RCC 7860 (cell line): ENCODE data around the gene LRRC2.
"Not testable (repeated sequence)": the region's sequence is repeated elsewhere in the genome, so short reads cannot be mapped to it uniquely, and the experiment has no call there.

Experiments
- DNase-seq: peaks from one replicate; pipeline ENCODE4 v3.0.0-alpha.2; 2015; ENCODE audit warnings: low spot score
- FAIRE-seq: peaks from 2 replicates; lab custom pipeline; 2012; peaks lifted over from hg19 to GRCh38; lab: Jason Lieb, UNC

The LRRC2 gene, protein sequence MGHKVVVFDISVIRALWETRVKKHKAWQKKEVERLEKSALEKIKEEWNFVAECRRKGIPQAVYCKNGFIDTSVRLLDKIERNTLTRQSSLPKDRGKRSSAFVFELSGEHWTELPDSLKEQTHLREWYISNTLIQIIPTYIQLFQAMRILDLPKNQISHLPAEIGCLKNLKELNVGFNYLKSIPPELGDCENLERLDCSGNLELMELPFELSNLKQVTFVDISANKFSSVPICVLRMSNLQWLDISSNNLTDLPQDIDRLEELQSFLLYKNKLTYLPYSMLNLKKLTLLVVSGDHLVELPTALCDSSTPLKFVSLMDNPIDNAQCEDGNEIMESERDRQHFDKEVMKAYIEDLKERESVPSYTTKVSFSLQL

DNA sequence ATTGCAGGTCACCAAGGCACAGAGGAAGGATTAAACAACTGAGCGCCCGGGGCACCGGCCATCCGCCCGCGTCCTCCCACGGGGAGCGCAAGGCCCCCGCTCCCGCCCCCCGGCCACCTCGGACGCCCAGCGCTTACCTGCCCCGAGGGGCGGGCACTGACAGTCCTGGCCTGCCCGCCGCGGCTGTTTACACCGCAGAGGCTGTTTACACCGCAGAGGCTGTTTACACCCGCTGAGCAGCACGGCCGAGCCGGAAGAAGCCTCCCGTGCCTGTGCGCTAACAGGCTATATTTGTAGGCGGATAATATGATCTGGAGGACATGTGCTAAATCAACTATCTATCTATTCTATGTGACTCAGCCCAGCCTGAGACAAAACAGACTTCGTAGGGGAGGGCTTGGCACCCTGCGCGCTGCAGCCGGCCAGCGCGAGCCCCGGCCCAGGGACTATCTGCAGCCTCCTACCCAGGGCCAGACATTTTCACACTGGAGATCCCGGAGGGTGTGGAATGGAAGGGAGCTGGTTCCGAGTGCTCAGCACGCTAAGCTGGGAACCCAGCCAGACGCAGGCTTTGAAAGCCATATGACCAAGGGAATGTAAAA is at the start of gene LRRC2:
TSS of gene LRRC2 (minus strand) at position 263 of the 602 bp plus-strand sequence. CDS start 14,711 bp downstream, outside the sequence.
- DNase-seq (no peak), FAIRE-seq (no peak)

DNA sequence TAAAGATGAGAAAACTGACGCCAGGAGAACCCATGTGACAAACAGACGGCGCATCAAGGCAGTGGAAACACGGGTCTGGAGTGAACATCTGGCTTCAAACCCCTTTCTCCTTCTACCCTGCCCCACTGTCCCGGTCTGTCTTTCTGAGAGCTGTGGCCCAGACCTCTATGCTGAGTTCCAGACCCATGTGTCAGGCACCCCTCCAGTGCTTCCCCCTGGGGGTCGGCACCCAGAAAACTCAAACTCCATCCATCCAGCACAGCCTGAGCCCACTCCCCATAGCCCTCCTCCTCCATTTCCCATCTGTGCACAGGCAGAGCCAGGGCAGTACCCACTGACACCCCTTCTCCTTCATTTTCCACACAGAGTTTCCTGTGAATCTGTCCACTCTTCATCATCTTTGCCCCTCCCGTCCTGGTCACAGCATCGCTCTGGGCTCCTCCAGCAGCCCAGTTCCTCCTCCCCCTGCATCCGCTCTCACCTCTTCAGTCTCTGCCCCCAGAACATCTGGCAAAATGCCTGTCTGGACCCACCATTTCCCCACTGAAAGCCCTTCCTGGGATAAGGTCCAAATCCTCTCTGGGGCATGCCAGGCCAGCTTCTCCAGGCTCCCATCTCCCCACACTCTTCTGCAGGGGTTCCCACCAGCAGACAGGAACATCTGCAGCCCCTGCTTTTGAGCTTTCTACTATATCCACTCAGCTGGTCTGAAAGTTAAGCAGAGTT is 49.1 kb upstream of the LRRC2 start:
- FAIRE-seq = no peak

DNA sequence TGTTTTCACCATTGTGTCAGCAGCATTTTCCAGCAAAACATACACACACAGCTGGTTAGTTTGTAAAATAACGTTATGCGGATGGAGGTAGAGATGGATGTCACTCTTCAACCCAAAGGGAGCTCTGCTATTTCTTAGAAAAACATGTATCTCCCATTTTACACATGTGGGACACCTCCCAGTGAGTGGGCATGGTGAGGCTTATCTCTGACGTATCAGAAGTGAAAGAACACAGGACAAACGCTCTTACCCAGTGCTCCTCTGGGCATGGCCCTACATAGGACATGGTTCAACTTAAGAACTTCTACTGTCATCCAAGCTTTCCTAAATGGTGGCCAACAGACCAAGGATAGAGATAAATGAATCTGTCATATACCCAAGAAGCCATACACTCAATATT is 48.3 kb upstream of the LRRC2 start:
- no peak for DNase-seq
- FAIRE-seq = no peak

More for the DNA sequence above, 49.1 kb upstream of the LRRC2 start:
- DNase-seq = no peak

DNA sequence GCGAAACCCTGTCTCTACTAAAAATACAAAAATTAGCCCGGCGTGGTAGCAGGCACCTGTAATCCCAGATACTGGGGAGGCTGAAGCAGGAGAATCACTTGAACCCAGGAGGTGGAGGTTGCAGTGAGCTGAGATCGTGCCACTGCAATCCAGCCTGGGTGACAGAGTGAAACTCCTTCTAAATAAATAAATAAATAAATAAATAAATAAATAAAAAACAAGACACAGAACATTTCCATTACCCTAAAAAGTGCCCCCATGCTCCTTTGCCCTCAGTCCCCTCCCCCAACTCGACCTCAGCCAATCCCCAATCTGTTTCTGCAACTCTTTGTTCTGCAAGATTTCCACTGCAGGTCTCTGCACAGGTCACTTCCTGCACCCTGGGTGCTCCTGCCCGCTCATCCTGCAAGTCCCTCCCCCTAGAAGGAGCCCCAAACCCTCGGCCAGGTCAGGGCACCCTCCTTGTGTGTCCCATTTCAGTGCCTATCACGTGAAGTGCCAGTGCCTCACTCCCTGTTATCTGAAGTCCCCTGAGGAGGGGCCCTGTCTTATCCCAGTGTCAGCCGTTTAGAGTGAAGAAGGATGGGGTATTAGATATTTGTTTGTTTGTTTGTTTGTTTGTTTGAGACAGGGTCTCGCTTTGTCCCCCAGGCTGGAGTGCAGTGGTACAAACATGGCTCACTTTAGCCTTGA is 47.4 kb upstream of the LRRC2 start:
- no peak for DNase-seq
- no peak for FAIRE-seq

DNA sequence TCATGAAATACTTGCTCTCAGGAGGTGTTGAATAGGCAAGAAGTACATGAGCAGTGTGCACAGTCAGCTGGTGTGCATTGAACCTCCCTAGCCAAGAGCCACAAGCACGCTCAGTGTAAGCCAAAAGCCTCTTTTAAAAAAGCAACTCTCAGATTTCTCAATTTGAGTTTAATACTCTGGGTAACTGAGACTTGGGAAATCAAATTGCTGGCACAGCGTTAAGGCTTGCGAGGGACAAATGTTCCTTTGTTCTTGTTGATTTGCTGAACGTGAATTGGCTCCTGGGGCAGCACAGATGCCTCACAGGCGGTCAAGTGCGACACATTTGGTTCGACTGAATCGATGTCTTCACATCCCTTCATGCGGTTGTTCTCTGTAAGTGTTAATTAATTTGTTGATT is 46.2 kb upstream of the LRRC2 start, which contains the start of gene FAM240A:
TSS of gene FAM240A (plus strand) at position 202 of the 400 bp plus-strand sequence. CDS start at position 361, 159 bp downstream.
- FAIRE-seq (no peak), DNase-seq (no peak)

DNA sequence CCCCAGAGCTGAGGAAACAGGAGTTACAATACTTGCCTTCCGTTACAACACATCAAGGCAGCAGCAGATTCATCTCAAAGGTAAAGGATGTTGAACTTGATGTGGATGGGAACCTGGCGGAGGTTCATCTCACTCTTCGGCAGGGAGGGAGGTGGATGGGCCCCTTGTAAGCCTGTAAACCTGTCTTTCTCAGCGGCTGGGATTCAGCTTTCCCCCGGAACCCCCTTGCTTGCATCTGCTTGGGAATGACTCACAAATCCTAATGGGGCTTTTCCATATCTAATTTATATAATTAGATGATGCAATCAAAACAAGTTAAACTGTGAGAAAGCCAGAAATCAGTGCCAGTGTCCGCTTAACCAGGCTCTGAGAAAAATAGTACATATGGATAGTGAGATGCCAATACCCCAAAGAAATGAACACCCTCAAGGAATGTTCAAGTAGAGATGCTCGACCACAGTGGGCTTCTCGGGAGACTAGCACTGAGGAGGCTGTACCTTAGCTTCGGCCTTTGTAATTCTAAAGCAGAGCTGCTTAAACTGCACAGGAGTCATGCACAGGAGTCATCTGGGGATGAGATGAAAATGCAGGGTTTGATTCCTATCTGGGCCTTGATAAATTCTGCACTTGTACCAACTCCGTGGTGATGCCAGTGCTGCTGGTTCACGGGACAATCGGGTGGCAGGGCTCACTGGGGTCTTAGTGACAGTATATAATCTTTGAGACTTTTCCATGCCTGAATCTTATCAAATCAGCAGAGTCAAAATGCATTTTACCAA is 44.0 kb upstream of the LRRC2 start:
- FAIRE-seq (no peak), DNase-seq (no peak)

DNA sequence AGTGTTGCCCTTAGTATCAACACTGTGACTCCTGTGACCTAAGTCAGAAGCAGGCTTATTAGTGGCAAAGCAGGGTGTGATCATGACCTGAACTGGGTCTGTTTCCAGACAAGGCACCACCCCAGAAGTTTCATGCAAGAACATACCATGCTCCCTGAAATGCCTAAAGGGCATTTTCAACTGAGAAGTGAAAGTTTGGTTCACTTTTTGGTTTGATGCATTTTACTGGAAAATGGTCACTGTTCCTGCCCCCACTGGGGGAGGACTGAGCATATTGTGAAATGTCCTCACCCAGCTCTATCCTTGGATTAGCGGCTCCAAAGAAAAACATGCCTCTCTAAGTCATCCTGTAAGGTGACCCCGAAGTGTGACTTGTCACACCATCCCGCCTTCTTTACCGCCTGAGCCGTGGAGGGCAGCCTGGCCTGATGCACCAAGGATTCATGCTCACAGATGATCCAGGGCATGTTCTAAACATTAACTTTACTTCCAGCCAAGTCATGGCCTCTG is 43.2 kb upstream of the LRRC2 start:
- DNase-seq = no peak
- no peak for FAIRE-seq

DNA sequence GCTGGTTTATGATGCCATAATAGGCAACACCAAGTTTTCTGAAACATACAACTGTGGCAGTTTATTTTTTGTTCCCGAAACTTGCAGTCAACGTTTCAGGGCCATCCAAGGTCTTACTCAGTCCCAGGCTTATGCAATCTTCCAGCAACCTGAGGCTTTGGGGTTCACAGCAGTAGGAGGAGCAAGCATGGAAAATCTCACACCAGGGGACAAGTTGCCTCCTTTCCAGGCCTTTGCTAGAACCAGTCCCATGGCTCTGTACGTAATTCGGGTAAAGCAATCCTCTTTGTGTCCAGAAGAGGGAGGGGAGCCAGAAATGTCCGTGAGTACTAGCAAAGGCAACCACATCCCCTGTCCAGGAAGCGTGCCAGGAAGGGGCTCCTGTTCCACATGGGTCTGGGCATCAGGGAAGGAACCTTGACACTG is 41.5 kb upstream of the LRRC2 start:
- FAIRE-seq (no peak), DNase-seq (no peak)

DNA sequence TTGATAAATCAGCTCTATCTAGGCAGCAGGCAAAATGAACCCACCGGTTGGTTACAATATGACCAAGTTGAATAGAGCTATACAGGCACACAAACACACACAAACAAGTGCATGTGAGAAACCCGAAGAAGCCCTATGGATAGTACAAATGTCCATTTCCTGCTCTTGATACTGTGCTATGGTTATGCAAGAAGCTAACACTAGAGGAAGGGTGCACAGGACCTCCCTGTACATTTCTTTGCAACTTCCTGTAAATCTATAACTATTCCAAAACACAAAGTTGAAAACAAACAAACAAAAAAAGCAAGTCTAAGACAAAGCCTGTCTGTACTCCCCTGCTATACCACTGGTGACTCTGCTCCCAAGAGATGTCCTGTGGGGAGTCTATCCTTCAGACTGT is 38.0 kb upstream of the LRRC2 start:
- no peak for DNase-seq
- FAIRE-seq = no peak

DNA sequence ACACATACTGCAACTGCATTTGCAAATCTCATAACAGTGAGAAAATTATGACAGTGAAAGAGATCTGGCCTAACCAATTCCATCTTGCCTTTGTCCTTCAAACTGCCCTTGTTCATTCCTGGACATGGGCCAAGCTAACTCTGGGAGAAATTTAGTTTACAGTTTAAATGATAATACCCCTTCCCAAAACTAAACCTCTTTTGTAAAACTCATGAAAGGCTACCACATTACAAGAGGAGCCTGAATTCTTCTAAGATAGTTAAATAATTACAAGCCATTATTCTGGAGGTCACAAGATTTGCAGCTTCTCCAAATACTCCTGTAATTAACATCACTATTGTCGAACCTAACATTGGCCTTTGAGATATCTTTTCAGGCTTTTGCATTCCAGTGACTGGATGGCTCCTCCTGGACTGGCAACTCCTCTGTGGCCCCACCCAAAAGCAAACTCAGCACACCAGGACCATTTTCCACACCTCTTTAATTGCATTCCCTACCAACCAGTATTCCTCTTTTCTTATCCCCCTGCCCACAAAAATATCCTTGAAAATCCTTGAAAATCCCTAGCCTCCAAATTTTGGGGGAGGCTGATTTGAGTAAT is 37.4 kb upstream of the LRRC2 start:
- DNase-seq (no peak), FAIRE-seq (no peak)

DNA sequence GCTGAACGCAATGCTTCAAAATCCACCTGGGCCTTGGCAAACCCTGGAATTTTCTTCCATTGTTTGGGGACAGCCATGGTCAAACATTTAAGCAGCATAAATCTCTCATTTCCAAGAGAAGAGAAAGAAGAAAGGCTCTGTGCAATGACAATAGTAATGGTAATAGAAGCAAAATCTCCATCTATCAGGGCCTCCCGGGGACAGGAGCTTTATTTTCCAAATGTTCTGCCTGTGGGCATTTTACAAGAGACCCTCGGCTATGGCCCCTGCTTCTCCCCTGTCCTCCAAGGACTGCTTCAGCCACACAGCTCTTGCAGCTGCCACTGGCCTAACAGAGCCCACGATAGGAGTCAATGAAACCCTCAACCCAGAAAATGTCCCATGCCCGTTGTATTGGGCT is 33.5 kb upstream of the LRRC2 start:
- FAIRE-seq (no peak), DNase-seq (no peak)

DNA sequence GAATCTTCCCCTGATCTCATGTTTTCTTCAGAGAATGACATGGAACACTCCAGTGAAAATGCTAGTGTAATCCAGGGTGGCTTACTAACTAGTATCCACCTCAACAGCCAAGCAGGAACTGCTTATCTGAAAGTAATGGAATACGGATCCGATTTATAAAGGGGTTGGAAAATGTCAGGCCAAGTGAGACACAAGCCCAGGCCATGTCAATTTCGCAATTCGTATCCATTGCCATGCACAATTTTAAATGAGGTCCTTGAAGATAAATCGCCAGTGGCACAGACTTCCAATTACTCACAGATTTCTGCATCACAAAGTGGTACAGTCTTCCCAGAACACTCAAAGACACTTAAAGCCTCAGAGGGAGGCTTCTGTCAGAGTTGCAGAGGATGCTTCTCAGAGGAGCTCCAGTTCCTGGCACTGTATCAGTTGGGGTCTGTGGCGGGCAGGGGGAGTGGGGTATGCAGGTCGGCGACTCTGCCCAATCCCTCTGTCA is 29.8 kb upstream of the LRRC2 start:
- no peak for DNase-seq
- FAIRE-seq = no peak

DNA sequence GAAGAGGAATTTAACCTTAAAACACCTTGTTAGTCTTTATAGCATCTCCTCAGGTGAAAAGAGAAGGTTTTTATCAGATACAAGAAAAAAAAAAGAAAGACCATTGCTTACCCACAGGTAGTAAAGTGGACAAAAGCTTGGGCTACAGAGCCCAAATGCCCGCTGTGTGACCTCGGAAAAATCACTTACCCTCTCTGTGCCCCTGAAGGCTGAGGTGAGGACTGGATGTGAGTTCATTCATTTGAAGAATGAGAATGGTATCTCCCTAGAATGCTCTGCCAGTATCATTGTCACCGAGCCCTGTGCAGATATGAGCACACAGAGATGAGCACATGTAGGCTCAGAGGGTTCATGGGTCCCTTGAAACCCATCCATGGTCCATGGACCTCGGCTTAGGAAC is 28.6 kb upstream of the LRRC2 start:
- FAIRE-seq (no peak), DNase-seq (no peak)

DNA sequence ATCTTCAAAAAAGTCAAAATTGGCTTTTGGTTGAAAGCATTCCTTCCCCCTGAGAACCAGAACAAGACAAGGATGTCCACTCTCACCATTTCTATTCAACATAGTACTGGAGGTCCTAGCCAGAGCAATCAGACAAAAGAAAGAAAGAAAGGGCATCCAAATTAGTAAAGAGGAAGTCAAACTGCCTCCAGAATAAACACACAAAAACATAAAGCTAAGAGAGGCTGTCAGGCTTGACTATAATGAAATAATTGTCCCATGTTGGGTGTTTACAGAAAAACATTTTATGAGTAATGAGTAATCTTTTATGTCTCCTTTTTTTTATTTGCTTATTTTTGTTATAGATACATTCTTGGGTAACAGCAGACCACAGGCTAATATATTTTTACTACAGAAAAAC is 27.9 kb upstream of the LRRC2 start:
- DNase-seq = no peak
- no peak for FAIRE-seq

DNA sequence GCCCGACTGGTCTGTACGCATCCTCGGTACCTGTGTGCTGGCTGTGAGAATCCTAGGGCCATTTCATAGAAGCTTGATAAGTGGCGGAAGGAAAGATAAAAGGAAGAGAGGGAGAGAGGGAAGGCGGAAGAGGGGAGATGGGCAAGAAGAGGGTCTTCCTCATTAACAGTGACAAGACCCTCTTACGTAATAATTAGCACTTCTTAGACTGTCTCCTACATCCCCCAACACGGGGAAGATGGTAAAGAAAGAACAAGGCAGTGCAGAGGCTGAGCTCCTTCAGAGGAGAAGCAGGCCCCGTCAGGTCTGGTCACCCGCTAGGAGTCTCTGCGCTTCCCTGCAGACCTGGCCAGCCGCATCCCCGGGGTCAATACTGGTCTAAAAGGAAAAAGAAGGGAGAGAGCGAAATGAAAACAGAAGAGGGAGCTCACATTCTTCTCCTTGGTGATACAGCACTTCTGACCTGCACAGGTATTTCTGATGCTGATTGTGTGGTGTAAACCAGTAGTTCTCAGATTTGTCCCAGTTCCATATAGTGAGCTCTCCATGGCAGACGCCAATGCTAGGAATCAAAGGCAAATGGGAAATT is 27.3 kb upstream of the LRRC2 start:
- DNase-seq (no peak), FAIRE-seq (no peak)

DNA sequence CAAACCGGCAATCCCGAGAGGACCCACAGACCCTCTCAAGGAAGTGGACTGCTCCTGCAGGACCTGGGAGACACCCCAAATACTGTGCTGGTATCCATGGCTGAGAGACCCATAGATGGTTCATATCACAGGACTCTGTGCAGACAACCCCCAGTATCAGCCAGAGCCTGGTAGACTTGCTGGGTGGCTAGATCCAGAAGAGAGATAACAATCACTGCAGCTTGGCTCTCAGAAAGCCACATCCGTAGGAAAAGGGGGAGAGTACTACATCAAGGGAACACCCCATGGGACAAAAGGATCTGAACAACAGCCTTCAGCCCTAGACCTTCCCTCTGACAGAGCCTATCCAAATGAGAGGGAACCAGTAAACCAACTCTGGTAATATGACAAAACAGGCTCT is 21.2 kb upstream of the LRRC2 start:
- not testable (repeated sequence) for DNase-seq, FAIRE-seq

DNA sequence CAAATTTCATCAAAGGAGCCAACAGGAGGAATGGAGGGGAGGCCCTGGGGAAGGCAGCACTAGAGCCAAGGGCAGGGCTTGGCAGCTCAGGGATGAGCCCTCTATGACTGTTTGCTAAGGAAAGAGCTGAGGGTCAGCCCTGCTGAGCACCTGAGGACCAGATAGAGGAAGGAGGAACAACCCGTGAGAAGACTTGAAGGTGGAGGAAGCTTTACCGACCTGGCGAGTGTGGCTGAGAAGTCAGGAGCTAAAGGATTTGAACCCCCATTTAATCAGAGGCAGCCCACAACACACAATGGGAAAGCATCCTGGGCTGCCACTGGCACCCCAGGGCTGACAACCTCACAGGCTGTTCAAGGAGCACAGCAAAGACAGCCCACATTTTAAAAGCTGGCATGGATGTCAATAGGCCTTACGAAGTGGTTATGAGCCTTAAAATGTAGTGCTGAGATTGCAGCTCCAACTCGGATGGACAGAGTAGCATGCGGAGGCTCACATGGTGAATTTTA is 20.7 kb upstream of the LRRC2 start:
- no peak for DNase-seq
- no peak for FAIRE-seq

DNA sequence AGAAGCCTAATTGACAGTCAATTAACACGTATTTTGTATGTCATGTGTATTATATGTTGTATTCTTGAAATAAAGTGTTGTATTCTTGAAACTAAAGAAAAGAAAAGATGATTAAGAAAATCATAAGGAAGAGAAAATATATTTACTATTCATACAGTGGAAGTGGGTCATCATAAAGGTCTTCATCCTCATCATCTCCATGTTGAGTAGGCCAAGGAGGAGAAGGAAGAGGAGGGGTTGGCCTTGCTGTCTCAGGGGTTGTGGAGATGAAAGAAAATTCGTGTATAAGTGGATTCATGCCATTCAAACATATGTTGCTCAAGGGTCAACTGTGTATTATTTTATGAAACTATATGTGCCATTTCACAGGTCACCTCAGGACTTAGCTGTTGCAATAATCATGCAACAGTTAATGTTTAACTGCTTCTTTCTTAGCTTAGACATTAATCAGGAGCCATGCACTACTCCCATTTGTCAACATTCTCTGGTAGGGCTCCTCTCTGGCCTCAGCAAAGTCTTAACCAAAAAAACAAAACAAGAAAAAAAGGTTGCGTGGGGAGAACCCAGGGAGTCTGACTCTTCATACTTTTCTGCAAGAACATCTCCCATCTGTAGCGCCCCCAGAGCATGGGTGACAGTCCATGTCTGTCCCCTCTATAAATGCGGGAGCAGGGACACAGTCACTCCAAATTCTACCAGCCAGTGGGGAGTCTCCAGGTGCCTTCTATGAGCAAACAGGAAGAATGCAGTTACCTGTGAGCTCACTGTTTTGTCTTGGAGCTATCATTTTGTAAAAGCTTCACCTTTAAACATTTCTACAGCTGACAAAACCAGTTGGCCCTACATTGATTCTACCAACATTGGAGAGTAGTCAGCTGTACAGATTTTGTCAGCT is 19.9 kb upstream of the LRRC2 start:
- FAIRE-seq = peak; percentile 38
- DNase-seq = no peak
